ENCODE measurements around the gene ANKDD1B. TPM values are rescaled to one million over a fixed set of nuclear protein-coding genes. Genes with fewer than 3 reads are reported as not detected.

Gene ANKDD1B
- total and polyA plus RNA-seq, 2 donors (not counting 1 experiment from before 2014, with no cell fraction given), result 0.07 to 0.66 TPM

GRCh38 chr5:75707911-75708509, 96.8 kb downstream of the ANKDD1B start:
- Histone ChIP-seq H3K79me2 (ENCODE audit: control insufficient read depth, insufficient read depth, low read length) (no peaks in the 10 kb centered on the region), H3K9ac (ENCODE audit: insufficient read depth, low read length) (no peak overlapping the region), H3K27ac (ENCODE audit: insufficient read depth, low read length) (no peak overlapping the region), H4K20me1 (ENCODE audit: control insufficient read depth, extremely low read depth, insufficient read depth, low read length) (no peaks in the 10 kb centered on the region), H3K4me1 (ENCODE audit: control insufficient read depth, extremely low read depth, insufficient read depth, low read length) (no peaks in the 10 kb centered on the region), H3K9me3 (ENCODE audit: control insufficient read depth, insufficient read depth, low read depth, low read length) (no peaks in the 10 kb centered on the region), H3K4me3 (replicated peaks in 1 of 4; ENCODE audit: control extremely low read depth in 1 of 4, insufficient read depth in 1 of 4, low read depth in 3 of 4, low read length in 4 of 4) (no peak overlapping the region), H3K36me3 (ENCODE audit: control insufficient read depth, insufficient read depth, low read length) (no peaks in the 10 kb centered on the region), H3K27me3 (ENCODE audit: control insufficient read depth, insufficient read depth, low read length) (no peaks in the 10 kb centered on the region), H3K4me2 (ENCODE audit: extremely low read depth, insufficient read depth, low read length) (no peak overlapping the region), H2AFZ (ENCODE audit: low read length) (no peak overlapping the region)
- TF ChIP-seq, protein P1, sequence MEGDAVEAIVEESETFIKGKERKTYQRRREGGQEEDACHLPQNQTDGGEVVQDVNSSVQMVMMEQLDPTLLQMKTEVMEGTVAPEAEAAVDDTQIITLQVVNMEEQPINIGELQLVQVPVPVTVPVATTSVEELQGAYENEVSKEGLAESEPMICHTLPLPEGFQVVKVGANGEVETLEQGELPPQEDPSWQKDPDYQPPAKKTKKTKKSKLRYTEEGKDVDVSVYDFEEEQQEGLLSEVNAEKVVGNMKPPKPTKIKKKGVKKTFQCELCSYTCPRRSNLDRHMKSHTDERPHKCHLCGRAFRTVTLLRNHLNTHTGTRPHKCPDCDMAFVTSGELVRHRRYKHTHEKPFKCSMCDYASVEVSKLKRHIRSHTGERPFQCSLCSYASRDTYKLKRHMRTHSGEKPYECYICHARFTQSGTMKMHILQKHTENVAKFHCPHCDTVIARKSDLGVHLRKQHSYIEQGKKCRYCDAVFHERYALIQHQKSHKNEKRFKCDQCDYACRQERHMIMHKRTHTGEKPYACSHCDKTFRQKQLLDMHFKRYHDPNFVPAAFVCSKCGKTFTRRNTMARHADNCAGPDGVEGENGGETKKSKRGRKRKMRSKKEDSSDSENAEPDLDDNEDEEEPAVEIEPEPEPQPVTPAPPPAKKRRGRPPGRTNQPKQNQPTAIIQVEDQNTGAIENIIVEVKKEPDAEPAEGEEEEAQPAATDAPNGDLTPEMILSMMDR (conservative IDR thresholded peaks at IDR 0.05 in 1 of 2, IDR thresholded peaks at IDR 0.05 in 1 of 2; ENCODE audit: low read depth in 1 of 2, low read length in 2 of 2), result no peak
- TF ChIP-seq EZH2 (IDR thresholded peaks at IDR 0.05; ENCODE audit: low read length, missing control alignments), result no peak
- DNase-seq (ENCODE audit: low read depth in 2 of 2), result peak in 1 of 2 donors; percentile 12

DNA sequence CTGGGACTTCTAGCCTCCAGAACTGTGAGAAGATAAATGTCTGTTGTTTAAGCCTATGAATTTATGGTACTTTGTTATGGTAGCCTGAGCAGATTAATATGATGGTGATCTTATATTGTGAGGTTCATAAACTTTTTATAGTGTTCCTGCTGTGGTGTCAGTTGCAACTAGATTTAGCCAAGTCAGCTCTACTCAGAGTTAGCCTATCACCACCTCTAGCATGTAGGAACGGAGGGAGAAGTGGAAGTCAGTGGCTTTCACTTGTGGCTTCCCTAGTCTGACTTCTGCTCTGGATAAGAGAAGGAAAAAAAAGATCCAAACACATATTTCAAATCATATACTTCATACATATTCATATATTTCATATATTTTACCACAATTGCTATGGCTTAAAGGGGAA, 99.4 kb downstream of the ANKDD1B start:
- H3K9me3 ChIP-seq (ENCODE audit: control insufficient read depth, insufficient read depth, low read depth, low read length), result no peaks in the 10 kb centered on the region
- DNase-seq (ENCODE audit: low read depth in 2 of 2), result no peak
- H3K4me3 ChIP-seq (replicated peaks in 1 of 4; ENCODE audit: control extremely low read depth in 1 of 4, insufficient read depth in 1 of 4, low read depth in 3 of 4, low read length in 4 of 4), result no peak overlapping the region
- H3K9ac ChIP-seq (ENCODE audit: insufficient read depth, low read length), result no peak overlapping the region
- peaks cover 11% of the 10 kb centered on the region for H3K79me2 ChIP-seq (ENCODE audit: control insufficient read depth, insufficient read depth, low read length)
- no peaks in the 10 kb centered on the region for H3K27me3 ChIP-seq (ENCODE audit: control insufficient read depth, insufficient read depth, low read length)
- H2AFZ ChIP-seq (ENCODE audit: low read length), result no peak overlapping the region
- H4K20me1 ChIP-seq (ENCODE audit: control insufficient read depth, extremely low read depth, insufficient read depth, low read length), result no peaks in the 10 kb centered on the region
- H3K36me3 ChIP-seq (ENCODE audit: control insufficient read depth, insufficient read depth, low read length), result no peaks in the 10 kb centered on the region
- no peaks in the 10 kb centered on the region for H3K4me1 ChIP-seq (ENCODE audit: control insufficient read depth, extremely low read depth, insufficient read depth, low read length)
- TF ChIP-seq, protein P1 (conservative IDR thresholded peaks at IDR 0.05 in 1 of 2, IDR thresholded peaks at IDR 0.05 in 1 of 2; ENCODE audit: low read depth in 1 of 2, low read length in 2 of 2), result no peak
- no peak for TF ChIP-seq EZH2 (IDR thresholded peaks at IDR 0.05; ENCODE audit: low read length, missing control alignments)
- no peak overlapping the region for H3K27ac ChIP-seq (ENCODE audit: insufficient read depth, low read length)
- H3K4me2 ChIP-seq (ENCODE audit: extremely low read depth, insufficient read depth, low read length), result no peak overlapping the region

DNA sequence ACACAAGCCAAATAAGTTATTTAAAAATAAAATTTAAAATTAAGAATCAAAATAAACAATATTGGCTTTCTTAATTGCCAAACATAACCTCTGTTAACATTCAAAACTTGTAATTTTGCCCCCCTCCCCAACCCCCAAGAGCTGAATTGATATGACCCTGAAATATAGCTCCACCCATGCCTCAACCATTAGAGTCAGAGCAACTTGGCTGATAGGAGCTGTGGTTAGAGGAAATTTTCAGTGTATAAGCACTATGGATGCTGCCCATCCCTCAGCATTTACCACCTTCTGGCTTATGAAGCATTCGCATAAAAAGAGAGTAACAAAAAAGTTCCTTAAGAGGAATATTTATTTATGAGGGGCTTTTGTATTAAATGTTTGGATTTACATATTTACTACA, 99.9 kb downstream of the ANKDD1B start:
- Histone ChIP-seq H3K79me2 (ENCODE audit: control insufficient read depth, insufficient read depth, low read length) (peaks cover 16% of the 10 kb centered on the region), H3K36me3 (ENCODE audit: control insufficient read depth, insufficient read depth, low read length) (no peaks in the 10 kb centered on the region), H3K4me3 (replicated peaks in 1 of 4; ENCODE audit: control extremely low read depth in 1 of 4, insufficient read depth in 1 of 4, low read depth in 3 of 4, low read length in 4 of 4) (no peak overlapping the region), H3K27ac (ENCODE audit: insufficient read depth, low read length) (no peak overlapping the region), H3K4me1 (ENCODE audit: control insufficient read depth, extremely low read depth, insufficient read depth, low read length) (peaks cover 3% of the 10 kb centered on the region), H3K27me3 (ENCODE audit: control insufficient read depth, insufficient read depth, low read length) (no peaks in the 10 kb centered on the region), H3K9me3 (ENCODE audit: control insufficient read depth, insufficient read depth, low read depth, low read length) (no peaks in the 10 kb centered on the region), H3K9ac (ENCODE audit: insufficient read depth, low read length) (no peak overlapping the region), H3K4me2 (ENCODE audit: extremely low read depth, insufficient read depth, low read length) (no peak overlapping the region), H2AFZ (ENCODE audit: low read length) (no peak overlapping the region), H4K20me1 (ENCODE audit: control insufficient read depth, extremely low read depth, insufficient read depth, low read length) (no peaks in the 10 kb centered on the region)
- TF ChIP-seq EZH2 (IDR thresholded peaks at IDR 0.05; ENCODE audit: low read length, missing control alignments), result no peak
- TF ChIP-seq, protein P1 (conservative IDR thresholded peaks at IDR 0.05 in 1 of 2, IDR thresholded peaks at IDR 0.05 in 1 of 2; ENCODE audit: low read depth in 1 of 2, low read length in 2 of 2), result no peak
- no peak for DNase-seq (ENCODE audit: low read depth in 2 of 2)

All from fibroblast of lung (primary cell).